HEK293 (cell line): ENCODE data around the gene KRI1.

ENCODE experiments used
- CTCF ChIA-PET: fragments of 350-600 bp; formaldehyde crosslinking; extraction: SDS; loops from one replicate; lab custom pipeline; 2021; ENCODE audit warnings: antibody characterized with exemption; lab: Yijun Ruan, JAX
- POLR2A ChIA-PET: fragments of 300-600 bp; formaldehyde crosslinking; extraction: SDS; loops from one replicate; lab custom pipeline; 2020; ENCODE audit warnings: antibody characterized with exemption, inconsistent platforms; lab: Yijun Ruan, JAX
- H3K27ac ChIP-seq: fragments of 200-500 bp; sonication (Bioruptor generic); 2 replicates; pipeline ENCODE4 v1.5.1; 2014; ENCODE audit warnings: low read depth, low read length, control low read depth, inconsistent platforms; ENCODE audit errors: extremely low read depth
- H3K36me3 ChIP-seq, 2 experiments: fragments of 200-500 bp in 1 of 2; sonication (Bioruptor generic) in 1 of 2; 1 replicate in 1 of 2; 2 replicates in 1 of 2; pipeline ENCODE4 v1.5.1; 2014 to 2017; ENCODE audit warnings: inconsistent platforms in 2 of 2, low read length in 2 of 2; ENCODE audit not compliant: control insufficient read depth in 2 of 2, insufficient read depth in 1 of 2
- H3K4me1 ChIP-seq: fragments of 200-500 bp; sonication (Bioruptor generic); 2 replicates; pipeline ENCODE4 v1.5.1; 2014; ENCODE audit warnings: mild to moderate bottlenecking, low read length, inconsistent platforms; ENCODE audit not compliant: control insufficient read depth, insufficient read depth
- H3K4me3 ChIP-seq: 2 replicates; pipeline ENCODE4 v1.5.1; 2011; ENCODE audit warnings: low read depth, mild to moderate bottlenecking, control low read depth, low read length, moderate library complexity
- H3K9me3 ChIP-seq: fragments of 200-500 bp; sonication (Bioruptor generic); 2 replicates; pipeline ENCODE4 v1.5.1; 2014; ENCODE audit warnings: low read depth, low read length, inconsistent platforms; ENCODE audit not compliant: control insufficient read depth, insufficient read depth
- FEZF1 ChIP-seq: fragments of 450-650 bp; formaldehyde crosslinking; IDR thresholded peaks from 2 replicates; pipeline ENCODE4 v1.5.1; 2016; ENCODE audit warnings: missing biosample characterization, missing genetic modification characterization
- IKZF3 ChIP-seq: fragments of 450-650 bp; IDR thresholded peaks from 2 replicates; pipeline ENCODE4 v1.5.0; 2018; ENCODE audit warnings: missing biosample characterization, mild to moderate bottlenecking, missing genetic modification characterization, moderate library complexity
- PRDM2 ChIP-seq: fragments of 450-650 bp; formaldehyde crosslinking; IDR thresholded peaks from 2 replicates; pipeline ENCODE4 v1.5.1; 2016; ENCODE audit warnings: missing biosample characterization, missing genetic modification characterization, borderline replicate concordance
- TCF7L2 ChIP-seq: IDR thresholded peaks from 2 replicates; pipeline ENCODE4 v1.6.1; 2011; ENCODE audit warnings: low read depth, mild to moderate bottlenecking, inconsistent platforms, low read length, moderate library complexity, borderline replicate concordance
- YY1 ChIP-seq: fragments of 450-650 bp; formaldehyde crosslinking; IDR thresholded peaks from 2 replicates; pipeline ENCODE4 v1.5.1; 2018; ENCODE audit warnings: missing biosample characterization, missing genetic modification characterization
- ZBTB48 ChIP-seq: fragments of 450-650 bp; formaldehyde crosslinking; IDR thresholded peaks from 2 replicates; pipeline ENCODE4 v1.5.1; 2016; ENCODE audit warnings: missing biosample characterization, missing genetic modification characterization
- ZFP41 ChIP-seq: fragments of 450-650 bp; formaldehyde crosslinking; IDR thresholded peaks from 2 replicates; pipeline ENCODE4 v1.5.1; 2016; ENCODE audit warnings: missing biosample characterization, missing genetic modification characterization, borderline replicate concordance
- ZNF10 ChIP-seq: fragments of 450-650 bp; formaldehyde crosslinking; IDR thresholded peaks from 2 replicates; pipeline ENCODE4 v1.5.1; 2017; ENCODE audit warnings: missing biosample characterization, missing genetic modification characterization
- ZNF138 ChIP-seq: fragments of 450-650 bp; formaldehyde crosslinking; IDR thresholded peaks from 2 replicates; pipeline ENCODE4 v1.5.1; 2016; ENCODE audit warnings: missing biosample characterization, missing genetic modification characterization, borderline replicate concordance
- ZNF174 ChIP-seq: fragments of 450-650 bp; formaldehyde crosslinking; IDR thresholded peaks from 2 replicates; pipeline ENCODE4 v1.5.0; 2017; ENCODE audit warnings: missing biosample characterization, mild to moderate bottlenecking, missing genetic modification characterization
- ZNF175 ChIP-seq: fragments of 450-650 bp; formaldehyde crosslinking; IDR thresholded peaks from 2 replicates; pipeline ENCODE4 v1.5.1; 2016; ENCODE audit warnings: missing biosample characterization, missing genetic modification characterization
- ZNF324 ChIP-seq: fragments of 450-650 bp; formaldehyde crosslinking; IDR thresholded peaks from 2 replicates; pipeline ENCODE4 v1.5.1; 2016; ENCODE audit warnings: missing biosample characterization, missing genetic modification characterization
- ZNF416 ChIP-seq: fragments of 450-650 bp; formaldehyde crosslinking; IDR thresholded peaks from 2 replicates; pipeline ENCODE4 v1.5.1; 2016; ENCODE audit warnings: missing biosample characterization, missing genetic modification characterization
- ZNF513 ChIP-seq: fragments of 450-650 bp; IDR thresholded peaks from 2 replicates; pipeline ENCODE4 v1.5.1; 2018; ENCODE audit warnings: missing biosample characterization, missing genetic modification characterization
- ZNF529 ChIP-seq: fragments of 450-650 bp; formaldehyde crosslinking; IDR thresholded peaks from 2 replicates; pipeline ENCODE4 v1.5.1; 2017; ENCODE audit warnings: missing genetic modification characterization, missing biosample characterization; ENCODE audit not compliant: insufficient replicate concordance
- ZNF560 ChIP-seq: fragments of 450-650 bp; formaldehyde crosslinking; IDR thresholded peaks from 2 replicates; pipeline ENCODE4 v1.5.1; 2017; ENCODE audit warnings: missing biosample characterization, missing genetic modification characterization, borderline replicate concordance
- ZNF629 ChIP-seq: fragments of 450-650 bp; formaldehyde crosslinking; IDR thresholded peaks from 2 replicates; pipeline ENCODE4 v1.5.1; 2017; ENCODE audit warnings: missing biosample characterization, missing genetic modification characterization
- ZSCAN4 ChIP-seq: fragments of 450-650 bp; formaldehyde crosslinking; IDR thresholded peaks from 2 replicates; pipeline ENCODE4 v1.5.1; 2017; ENCODE audit warnings: missing biosample characterization, missing genetic modification characterization
- TF ChIP-seq, protein P1 (sequence below): fragments of 450-650 bp; formaldehyde crosslinking; IDR thresholded peaks from 2 replicates; pipeline ENCODE4 v1.5.1; 2016; ENCODE audit warnings: missing biosample characterization, missing genetic modification characterization
- TF ChIP-seq, protein P2 (sequence below): fragments of 450-650 bp; formaldehyde crosslinking; IDR thresholded peaks from 2 replicates; pipeline ENCODE4 v1.5.1; 2016; ENCODE audit warnings: missing biosample characterization, missing genetic modification characterization
- TF ChIP-seq, protein P3 (sequence below): fragments of 450-650 bp; formaldehyde crosslinking; IDR thresholded peaks from 2 replicates; pipeline ENCODE4 v1.5.1; 2016; ENCODE audit warnings: missing biosample characterization, missing genetic modification characterization

The KRI1 gene

GRCh38 chr19:10562609-10563008 is 3.2 kb downstream of the KRI1 start:
- H3K36me3 ChIP-seq: peaks cover 22 to 54% of the 10 kb centered on the region in 2 experiments; a peak in 2 of 3 replicates

DNA sequence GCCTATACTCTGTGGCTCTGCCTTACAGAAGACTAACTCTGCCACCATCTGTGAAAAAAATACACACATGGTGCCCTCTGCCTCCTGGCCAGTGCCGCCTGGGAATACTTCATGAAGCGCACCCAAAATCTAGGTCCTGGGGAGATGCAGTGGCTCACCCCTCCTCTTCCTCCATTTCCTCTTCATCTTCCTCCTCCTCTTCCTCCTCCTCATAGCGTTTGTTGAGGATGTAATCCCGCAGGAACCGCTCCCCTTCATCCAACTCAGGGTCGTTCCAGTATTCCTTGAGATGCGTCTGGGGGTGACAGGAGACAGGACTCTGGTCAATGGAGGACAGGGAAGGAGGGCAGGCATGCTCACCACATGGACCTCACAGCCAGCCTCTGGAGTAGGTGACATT is 5.7 kb downstream of the KRI1 start:
- Histone ChIP-seq H3K4me3 (no peak overlapping the region), H3K36me3 (peaks cover 29 to 74% of the 10 kb centered on the region in 2 experiments; a peak in 2 of 3 replicates), H3K9me3 (no peaks in the 10 kb centered on the region), H3K27ac (no peak overlapping the region), H3K4me1 (peaks cover 4% of the 10 kb centered on the region; the same call in 1 of the 2 replicates)
- ChIA-PET POLR2A (no interaction called here), CTCF (interaction anchor here (1.0 kb wide), 1 partner anchor 54 kb away, joined by 3 read pairs; no protein-coding TSS in a partner anchor)
- TF ChIP-seq ZNF513 (tag by site-specific recombination) (peak; percentile 91), PRDM2 (tag by site-specific recombination) (no peak)

More at GRCh38 chr19:10562609-10563008, 3.2 kb downstream of the KRI1 start:
- TF ChIP-seq ZNF174 (no peak), ZNF10 (tag by site-specific recombination) (no peak), ZNF560 (tag by site-specific recombination) (no peak), ZBTB48 (tag by site-specific recombination) (no peak), ZNF529 (tag by site-specific recombination) (no peak), YY1 (no peak), TCF7L2 (no peak), FEZF1 (no peak), ZNF416 (tag by site-specific recombination) (no peak), ZFP41 (tag by site-specific recombination) (no peak), ZSCAN4 (tag by site-specific recombination) (no peak), ZNF324 (no peak), ZNF138 (tag by site-specific recombination) (no peak), ZNF629 (tag by site-specific recombination) (no peak), IKZF3 (tag by site-specific recombination) (no peak), ZNF175 (tag by site-specific recombination) (no peak)
- TF ChIP-seq, protein P1, sequence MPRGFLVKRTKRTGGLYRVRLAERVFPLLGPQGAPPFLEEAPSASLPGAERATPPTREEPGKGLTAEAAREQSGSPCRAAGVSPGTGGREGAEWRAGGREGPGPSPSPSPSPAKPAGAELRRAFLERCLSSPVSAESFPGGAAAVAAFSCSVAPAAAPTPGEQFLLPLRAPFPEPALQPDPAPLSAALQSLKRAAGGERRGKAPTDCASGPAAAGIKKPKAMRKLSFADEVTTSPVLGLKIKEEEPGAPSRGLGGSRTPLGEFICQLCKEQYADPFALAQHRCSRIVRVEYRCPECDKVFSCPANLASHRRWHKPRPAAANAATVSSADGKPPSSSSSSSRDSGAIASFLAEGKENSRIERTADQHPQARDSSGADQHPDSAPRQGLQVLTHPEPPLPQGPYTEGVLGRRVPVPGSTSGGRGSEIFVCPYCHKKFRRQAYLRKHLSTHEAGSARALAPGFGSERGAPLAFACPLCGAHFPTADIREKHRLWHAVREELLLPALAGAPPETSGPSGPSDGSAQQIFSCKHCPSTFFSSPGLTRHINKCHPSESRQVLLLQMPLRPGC (tag by site-specific recombination): no peak
- TF ChIP-seq, protein P2, sequence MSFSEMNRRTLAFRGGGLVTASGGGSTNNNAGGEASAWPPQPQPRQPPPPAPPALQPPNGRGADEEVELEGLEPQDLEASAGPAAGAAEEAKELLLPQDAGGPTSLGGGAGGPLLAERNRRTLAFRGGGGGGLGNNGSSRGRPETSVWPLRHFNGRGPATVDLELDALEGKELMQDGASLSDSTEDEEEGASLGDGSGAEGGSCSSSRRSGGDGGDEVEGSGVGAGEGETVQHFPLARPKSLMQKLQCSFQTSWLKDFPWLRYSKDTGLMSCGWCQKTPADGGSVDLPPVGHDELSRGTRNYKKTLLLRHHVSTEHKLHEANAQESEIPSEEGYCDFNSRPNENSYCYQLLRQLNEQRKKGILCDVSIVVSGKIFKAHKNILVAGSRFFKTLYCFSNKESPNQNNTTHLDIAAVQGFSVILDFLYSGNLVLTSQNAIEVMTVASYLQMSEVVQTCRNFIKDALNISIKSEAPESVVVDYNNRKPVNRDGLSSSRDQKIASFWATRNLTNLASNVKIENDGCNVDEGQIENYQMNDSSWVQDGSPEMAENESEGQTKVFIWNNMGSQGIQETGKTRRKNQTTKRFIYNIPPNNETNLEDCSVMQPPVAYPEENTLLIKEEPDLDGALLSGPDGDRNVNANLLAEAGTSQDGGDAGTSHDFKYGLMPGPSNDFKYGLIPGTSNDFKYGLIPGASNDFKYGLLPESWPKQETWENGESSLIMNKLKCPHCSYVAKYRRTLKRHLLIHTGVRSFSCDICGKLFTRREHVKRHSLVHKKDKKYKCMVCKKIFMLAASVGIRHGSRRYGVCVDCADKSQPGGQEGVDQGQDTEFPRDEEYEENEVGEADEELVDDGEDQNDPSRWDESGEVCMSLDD: no peak
- TF ChIP-seq, protein P3, sequence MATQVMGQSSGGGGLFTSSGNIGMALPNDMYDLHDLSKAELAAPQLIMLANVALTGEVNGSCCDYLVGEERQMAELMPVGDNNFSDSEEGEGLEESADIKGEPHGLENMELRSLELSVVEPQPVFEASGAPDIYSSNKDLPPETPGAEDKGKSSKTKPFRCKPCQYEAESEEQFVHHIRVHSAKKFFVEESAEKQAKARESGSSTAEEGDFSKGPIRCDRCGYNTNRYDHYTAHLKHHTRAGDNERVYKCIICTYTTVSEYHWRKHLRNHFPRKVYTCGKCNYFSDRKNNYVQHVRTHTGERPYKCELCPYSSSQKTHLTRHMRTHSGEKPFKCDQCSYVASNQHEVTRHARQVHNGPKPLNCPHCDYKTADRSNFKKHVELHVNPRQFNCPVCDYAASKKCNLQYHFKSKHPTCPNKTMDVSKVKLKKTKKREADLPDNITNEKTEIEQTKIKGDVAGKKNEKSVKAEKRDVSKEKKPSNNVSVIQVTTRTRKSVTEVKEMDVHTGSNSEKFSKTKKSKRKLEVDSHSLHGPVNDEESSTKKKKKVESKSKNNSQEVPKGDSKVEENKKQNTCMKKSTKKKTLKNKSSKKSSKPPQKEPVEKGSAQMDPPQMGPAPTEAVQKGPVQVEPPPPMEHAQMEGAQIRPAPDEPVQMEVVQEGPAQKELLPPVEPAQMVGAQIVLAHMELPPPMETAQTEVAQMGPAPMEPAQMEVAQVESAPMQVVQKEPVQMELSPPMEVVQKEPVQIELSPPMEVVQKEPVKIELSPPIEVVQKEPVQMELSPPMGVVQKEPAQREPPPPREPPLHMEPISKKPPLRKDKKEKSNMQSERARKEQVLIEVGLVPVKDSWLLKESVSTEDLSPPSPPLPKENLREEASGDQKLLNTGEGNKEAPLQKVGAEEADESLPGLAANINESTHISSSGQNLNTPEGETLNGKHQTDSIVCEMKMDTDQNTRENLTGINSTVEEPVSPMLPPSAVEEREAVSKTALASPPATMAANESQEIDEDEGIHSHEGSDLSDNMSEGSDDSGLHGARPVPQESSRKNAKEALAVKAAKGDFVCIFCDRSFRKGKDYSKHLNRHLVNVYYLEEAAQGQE: no peak
- Histone ChIP-seq H3K9me3 (no peaks in the 10 kb centered on the region), H3K27ac (no peak overlapping the region), H3K4me1 (peaks cover 10% of the 10 kb centered on the region), H3K4me3 (no peak overlapping the region)
- CTCF ChIA-PET: interaction anchor here (0.6 to 1.7 kb wide), 4 partner anchors 10 to 146 kb away, joined by 3 to 4 read pairs (median 4); no protein-coding TSS in a partner anchor
- POLR2A ChIA-PET: interaction anchor here (0.6 to 2.1 kb wide), 3 partner anchors 10 to 411 kb away, joined by 4 to 14 read pairs (median 4); no protein-coding TSS in a partner anchor
